A172 (cell line): ENCODE measurements around the gene RPL36. TPM values are rescaled to one million over a fixed set of nuclear protein-coding genes. Genes with fewer than 3 reads are reported as not detected.
"Not testable (repeated sequence)": the region's sequence is repeated elsewhere in the genome, so short reads cannot be mapped to it uniquely, and the experiment has no call there.

Experiments used
- DNase-seq: peaks from one replicate; pipeline ENCODE4 v3.0.0-alpha.2; 2015; ENCODE audit warnings: low spot score
- total RNA-seq: library from RNA; depleted of rRNA; stranded (reverse); fragments of >200 nt; shearing (Covaris generic); gene quantifications from 2 replicates; pipeline ENCODE4 v1.2.3, GENCODE V29; 2014

RPL36 gene
- total RNA-seq, 1 experiment from 2014 or later, result 782 TPM

DNA sequence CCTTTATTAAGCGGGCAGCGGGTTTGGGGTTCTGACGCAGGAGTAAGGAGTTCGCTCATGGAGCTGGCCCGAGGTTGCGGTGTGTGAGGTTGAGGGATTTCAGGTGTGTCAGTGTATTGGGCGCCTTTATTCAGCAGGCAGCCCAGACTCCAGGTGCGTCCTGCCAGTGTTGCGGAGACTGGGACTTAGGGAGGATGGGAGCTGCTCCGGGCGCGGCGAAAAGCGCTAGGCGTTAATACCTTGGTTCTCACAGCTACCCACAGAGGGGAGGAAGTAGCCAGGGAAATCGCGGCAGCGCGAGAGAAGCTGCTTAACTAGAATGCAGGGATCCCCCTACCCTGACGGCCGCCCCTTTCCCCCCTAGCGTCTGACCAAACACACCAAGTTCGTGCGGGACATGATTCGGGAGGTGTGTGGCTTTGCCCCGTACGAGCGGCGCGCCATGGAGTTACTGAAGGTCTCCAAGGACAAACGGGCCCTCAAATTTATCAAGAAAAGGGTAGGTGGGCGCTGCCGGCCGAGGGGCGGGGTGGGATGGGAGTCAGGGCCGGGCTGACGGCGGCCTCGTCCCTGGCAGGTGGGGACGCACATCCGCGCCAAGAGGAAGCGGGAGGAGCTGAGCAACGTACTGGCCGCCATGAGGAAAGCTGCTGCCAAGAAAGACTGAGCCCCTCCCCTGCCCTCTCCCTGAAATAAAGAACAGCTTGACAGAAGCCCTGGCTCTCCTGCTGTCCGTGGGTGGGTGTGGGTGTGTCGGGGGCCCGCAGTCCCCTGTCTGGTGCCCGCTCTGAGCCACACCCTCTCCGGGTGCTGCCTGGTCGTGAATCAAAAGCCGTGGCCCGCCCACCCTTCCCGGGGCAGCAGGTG lies 1.1 kb downstream of the RPL36 start:
- DNase-seq, result peak; percentile 63

DNA sequence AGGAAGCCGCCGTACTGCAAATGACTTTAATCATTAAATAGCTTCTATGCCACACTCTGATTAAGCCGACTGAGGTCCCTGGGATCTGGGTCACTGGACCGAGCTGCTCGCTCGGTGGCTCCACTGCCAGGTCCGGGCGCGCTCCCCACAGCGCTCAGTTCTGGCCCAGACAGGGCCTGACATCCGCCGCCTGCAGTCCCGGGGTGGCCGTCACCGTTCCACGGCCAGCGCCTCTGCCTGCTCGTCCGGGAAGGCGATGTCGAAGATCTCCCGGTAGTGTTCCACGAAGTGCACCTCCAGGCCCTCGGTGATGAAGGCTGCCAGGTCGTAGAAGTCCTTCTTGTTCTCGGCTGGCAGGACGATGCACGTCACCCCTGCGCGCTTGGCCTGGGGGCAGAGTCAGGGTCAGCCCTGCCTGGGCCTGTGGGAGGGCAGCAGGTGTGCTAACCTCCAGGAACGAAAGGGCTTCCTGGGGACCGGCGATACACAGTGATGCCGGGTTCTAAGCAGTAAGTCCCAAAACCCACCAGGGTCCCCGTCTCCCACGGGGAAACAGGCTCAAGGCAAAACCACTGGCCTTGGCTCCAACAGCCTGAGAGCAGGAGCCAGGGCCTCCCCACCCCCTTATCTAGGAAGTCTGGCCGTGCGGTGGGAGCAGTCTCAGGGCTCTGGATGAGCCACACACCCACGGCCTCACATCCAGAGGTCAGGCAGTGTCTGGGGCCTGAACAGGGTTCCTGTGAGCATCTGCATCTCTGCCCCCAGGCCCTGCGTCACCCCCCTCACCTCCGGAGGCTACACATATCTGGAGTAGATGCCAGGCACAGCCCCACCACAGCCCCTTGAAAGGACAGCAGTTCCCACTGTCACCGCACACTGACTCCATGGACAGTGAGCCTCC lies 2.0 kb downstream of the RPL36 start:
- DNase-seq, result no peak

DNA sequence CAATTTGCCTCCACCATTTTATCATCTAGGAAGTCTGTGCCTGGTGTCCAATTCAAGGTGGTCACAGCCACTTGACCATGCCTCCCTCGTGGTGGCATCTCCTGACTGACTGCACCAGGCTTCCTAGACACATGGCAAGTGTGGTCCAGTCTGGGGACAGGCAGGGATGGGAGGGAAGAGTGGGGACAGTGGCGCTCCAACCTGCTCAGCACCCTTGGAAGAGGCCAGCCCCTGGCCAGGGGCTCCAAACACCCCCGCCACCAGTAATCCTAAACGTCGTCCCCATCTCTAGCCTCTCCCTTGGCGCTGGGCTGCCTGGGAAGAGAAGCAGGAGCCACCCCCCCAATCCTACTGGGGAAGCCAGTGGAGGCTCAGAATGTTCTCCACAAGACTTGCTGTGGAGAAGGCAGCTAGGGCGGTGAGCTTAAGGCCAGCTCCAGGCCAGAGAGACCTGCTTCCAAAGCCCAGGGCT lies 2.7 kb downstream of the RPL36 start:
- no peak for DNase-seq

DNA sequence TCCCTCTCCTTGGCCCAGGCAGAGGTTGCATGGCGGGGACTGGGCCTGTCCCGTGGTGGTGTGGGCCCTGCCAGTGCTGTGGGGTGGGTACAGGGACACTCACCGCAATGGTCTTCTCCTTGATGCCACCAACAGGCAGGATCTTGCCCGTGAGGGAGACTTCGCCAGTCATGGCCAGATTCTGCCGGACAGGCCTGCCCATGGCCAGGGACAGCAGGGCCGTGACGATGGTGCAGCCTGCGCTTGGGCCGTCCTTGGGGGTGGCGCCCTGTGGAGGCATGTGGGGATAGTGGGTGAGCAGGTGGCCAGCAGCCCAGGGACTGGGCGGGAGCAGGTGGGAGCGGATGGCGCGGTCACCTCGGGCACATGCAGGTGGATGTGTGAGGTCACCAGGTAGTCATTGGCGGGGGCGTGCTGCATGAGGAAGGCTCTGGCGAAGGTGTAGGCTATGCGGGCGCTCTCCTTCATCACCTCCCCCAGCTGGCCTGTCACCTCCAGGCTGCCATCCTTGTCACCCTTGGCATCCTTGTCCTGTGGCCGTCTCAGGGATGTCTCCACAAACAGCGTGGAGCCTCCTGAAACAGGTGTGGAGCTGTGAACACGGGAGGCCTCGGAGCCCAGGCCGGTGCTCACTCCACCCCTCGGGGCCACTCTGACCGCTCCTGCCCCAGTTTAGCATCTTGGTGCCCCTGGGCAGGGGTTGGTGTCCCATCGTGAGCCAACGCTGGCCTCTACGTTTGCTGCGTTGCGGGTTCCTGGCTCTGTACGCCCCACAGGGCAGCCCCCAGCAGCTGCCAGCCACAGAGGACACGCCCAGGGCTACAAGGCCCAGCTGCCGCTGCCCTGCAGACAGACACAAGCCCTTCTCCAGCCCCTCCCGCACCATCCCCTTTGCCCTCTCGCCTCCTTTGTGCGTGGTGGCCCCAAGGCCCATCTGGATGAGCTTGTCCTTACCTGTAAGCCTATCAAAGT lies 3.4 kb downstream of the RPL36 start:
- DNase-seq, result no peak

DNA sequence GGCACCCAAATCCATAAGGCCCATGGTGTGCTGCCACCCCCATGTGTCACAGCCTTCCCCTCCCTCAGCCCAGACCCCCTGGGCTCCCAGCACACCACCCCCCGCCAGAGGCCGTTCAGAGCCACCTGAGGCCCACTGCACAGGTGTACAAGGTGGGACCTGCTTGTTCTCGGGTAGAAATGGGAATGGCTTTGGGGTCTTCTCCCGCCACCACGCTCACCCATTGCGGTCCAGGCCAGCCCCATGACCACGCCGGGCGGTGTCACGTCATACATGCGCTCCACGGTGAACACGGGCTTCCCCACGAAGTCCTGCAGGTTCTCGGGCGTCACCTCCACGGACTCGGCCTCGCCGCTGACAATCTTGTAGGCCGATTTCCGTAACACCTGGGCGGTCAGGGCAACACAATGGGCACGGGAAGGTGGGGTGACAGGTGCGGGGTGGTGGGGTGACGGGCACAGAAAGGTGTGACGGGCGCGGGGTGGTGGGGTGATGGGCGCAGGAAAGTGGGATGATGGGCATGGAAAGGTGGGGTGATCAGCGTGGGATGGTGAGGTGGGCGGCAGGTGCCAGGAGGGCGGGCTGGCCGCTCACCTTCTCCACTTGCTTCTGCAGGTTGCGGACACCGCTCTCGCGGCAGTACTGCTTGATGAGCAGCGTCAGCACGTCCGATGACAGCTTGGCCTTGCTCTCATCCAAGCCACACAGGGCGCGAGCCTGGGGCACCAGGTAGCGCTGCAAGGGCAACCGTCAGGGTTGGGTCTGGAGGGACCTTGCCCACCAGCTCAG lies 4.3 kb downstream of the RPL36 start:
- DNase-seq, result no peak

DNA sequence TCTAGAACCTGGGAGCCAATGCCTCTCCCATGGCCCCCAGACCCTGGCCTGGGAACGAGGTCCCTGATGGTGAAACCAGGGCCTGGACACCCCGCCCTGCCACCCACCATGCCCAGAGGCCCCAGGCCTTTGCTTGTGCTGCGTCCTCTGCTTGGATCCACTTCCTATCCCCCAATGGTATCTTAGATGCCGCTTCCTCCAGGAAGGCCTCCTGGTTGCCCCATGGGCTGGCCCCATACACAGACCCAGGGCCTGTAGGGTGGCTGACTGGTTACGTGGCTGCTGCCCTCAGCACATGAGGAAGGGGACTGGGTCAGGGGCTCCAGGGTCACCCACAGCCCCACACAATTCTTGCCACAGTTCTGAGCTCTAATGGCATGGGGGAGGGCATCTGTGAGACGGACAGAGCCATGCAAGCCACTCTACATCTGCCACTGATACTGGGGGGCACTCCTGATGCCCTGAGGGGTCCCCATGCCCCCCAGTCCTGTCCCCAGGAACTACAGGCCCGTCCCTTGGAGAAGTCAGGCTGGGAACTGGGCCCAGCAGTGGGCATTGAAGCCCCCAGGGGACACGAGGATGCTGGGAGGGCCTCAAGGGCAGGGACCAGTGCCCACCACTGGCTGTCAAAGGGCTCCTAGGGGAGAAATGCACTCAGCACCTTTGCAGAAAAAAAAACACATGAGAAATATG lies 5.0 kb downstream of the RPL36 start:
- no peak for DNase-seq

DNA sequence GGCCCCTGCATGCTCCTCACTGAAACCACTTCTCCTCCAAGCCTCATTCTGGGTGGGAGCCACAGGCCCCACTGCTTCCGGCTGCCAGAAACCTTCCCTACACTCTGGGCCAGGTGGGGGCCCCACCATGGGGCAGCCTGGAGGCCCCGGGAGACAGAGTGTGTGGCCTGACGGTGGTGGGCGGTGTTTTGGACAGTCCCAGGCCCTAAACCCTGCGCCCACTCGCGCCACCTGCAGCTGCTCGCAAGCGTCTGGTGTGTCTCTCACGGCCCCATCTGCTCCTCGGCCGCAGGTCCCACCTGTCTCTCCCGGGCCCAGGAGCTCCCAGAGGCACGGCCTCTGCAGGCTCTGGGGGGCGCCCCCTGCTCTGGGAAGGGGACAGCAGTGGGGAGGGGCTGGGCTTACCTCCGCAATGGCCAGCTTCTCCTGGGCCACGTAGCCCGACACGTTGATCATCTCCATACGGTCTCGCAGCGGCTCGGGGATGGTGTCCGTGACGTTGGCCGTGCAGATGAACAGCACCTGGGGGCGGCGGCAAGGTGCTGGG lies 5.6 kb downstream of the RPL36 start:
- no peak for DNase-seq

DNA sequence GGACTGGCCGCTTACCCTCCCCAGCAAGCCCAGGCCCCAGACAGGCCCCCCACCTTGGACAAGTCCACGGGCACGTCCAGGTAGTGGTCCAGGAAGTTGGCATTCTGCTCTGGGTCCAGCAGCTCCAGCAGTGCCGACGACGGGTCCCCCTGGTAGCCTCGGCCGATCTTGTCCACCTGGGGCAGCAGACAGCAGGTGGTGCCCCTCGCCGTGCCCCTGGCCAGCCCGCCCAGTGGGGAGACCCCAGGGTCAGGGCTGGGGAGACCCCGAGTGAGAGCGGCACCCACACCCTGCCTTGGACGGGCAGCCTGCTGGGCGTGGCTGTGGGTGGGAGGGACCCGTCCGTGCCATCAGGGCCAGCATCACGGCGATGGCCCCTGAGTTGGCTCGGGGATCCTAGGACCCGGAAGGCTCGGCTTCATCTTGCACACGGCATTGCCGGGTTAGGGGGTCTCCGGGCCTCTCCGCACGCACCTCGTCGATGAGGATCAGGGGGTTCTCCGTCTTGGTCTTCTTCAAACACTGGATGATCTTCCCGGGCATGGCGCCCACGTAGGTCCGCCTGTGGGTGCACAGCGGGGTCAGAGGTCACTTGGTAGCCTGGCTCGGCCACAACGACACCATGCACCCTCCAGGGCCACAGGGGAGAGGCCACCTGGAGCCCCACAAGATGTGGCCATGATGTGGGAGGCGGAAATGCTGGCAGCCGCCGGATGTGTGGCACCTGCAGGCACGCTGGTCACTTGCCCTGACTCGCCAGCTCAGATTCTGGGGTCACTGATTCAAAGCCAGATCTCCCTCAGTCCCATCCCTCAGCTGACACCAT lies 6.3 kb downstream of the RPL36 start:
- no peak for DNase-seq

DNA sequence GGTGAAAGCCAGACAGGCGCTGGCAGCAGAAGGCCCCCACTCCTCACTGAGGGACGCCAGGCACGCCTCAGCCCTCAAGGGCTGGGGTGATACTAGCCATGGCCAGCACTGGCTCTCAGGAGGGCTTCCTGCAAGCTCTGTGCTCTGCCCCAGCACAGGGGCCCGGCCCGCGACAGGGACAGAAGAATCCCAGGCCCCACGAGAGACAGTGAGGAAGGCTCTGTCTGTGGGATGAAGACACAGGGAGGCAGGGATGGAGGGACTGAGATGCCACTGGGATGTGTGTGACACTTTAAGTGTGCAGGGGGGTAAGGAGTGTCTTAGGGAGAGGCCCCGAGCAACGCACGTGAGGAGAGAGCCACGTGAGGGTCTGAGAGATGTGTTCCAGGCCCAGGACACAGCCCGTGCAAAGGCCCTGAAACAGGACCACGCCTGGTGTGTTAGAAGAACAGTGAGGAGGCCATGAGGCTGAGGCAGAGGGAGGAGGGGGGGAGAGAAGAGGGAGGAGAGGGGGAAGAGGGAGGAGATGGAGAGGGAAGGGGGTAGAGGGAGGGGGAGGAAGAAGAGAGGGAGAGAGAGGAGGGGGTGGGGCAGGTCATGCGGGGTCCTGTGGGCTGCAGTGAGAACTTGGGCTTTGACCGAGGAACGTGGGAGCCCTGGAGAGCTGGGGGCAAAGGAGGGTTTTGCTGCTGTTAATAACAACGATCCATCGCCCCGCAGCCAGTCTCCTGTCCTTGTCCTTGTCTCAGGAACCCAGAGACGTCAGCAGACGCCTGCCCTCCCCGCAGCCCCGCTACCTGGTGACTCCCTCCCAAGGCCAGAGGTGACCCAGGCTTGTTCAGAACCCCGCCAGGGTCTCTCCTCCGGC lies 7.2 kb downstream of the RPL36 start:
- no peak for DNase-seq

DNA sequence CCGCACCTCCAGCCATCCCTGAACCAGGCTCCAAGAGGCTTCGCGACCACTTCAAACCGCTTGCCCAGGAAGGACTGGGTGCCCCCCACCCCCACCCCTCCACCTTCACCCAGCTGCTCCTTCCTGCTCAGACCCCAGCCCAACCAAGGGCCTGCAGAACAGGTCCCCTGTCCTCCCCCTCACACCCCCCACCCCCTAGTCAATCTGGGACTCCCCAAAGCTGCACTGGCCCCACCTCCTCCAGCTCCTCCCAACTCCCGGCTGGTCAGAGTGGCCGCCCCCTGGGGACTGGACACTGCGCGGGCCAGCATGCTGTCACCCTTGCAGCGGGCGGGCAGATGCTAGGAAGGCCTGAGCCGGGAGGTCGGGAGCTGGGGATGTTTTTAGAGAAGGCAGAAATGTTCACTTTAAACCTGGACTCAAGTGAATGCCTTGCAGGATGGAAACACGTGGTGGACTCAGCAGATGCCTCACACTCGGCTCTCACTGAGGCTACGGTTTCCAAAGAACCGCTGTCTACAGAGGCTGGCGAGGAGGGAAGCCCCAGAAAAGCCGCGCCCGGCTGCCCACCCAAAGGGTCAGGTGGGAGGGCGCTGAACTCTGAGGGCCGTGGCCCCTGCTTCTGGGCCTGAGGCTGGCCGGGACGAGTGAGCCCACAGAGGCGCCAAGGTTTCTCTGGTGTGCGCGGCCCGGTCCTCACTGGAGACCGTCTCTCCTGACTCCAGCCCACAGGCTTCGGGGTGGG lies 8.0 kb downstream of the RPL36 start:
- DNase-seq, result no peak

DNA sequence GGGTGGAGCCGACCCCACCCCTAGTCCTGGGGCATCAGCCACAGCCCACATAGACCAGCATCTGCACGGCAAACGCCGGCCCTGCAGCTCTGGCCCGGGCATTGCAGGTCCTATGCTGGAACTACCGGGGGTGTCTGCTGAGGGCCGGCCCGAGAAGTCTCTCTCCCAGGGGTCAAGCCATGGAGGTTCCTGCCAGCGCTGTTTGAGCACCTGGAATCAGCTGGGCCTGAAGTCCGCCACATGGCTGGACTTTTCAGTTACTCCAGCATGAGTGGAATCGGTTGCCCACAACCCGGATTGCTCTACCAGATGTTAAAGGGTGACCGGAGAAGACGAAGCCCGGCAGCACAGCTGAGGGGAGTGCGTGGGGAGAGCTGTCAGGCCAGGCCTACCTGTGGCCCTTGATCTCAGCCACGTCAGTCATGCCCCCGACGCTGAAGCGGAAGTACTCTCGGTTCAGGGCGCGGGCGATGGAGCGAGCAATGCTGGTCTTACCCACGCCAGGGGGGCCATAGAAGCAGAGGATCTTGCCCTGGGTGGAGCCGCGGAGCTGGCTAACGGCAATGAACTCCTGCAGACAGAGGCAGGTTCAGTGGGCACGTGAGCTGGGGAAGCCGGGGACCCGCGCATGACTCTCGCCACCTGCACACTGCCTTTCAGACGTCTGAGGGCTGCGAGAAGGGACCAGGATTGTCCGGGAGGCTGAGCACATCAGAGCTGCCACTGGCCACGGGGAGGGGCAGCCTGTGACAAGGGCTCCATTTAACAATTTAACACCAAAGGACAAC lies 8.7 kb downstream of the RPL36 start:
- DNase-seq, result no peak

DNA sequence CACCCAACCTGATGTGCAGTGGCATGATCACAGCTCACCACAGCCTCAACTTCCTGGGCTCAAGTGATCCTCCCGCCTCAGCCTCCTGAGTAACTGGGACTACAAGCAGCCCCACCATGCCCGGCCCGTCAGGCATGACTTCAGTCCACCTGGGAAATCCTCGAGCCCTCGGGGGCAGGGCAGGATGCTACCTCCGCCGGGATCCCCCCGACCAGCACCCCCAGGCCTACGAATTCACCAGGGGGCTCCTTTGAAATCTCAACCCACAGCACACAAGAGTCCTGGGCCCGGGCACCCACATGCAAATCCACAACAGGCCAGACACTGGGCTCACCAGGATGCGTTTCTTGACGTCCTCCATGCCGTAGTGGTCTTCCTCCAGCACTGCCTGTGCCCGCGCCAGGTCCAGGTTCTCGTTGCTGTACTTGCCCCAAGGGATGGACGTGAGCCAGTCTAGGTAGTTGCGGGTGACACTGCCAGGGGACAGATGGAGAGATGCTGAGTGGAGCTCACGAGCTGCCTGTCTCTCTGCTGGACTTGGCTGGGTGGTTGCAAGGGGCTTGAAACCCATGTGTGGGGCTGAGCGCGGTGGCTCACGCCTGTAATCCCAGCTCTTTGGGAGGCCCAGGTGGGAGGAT lies 10.5 kb downstream of the RPL36 start:
- no peak for DNase-seq

DNA sequence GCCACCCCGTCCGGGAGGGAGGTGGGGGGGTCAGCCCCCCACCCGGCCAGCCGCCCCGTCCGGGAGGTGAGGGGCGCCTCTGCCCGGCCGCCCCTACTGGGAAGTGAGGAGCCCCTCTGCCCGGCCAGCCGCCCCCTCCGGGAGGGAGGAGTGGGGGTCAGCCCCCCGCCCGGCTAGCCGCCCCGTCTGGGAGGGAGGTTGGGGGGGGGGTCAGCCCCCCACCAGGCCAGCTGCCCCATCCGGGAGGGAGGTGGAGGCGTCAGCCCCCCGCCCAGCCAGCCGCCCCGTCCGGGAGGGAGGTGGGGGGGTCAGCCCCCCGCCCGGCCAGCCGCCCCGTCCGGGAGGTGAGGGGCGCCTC lies 11.9 kb downstream of the RPL36 start:
- DNase-seq, result not testable (repeated sequence)

DNA sequence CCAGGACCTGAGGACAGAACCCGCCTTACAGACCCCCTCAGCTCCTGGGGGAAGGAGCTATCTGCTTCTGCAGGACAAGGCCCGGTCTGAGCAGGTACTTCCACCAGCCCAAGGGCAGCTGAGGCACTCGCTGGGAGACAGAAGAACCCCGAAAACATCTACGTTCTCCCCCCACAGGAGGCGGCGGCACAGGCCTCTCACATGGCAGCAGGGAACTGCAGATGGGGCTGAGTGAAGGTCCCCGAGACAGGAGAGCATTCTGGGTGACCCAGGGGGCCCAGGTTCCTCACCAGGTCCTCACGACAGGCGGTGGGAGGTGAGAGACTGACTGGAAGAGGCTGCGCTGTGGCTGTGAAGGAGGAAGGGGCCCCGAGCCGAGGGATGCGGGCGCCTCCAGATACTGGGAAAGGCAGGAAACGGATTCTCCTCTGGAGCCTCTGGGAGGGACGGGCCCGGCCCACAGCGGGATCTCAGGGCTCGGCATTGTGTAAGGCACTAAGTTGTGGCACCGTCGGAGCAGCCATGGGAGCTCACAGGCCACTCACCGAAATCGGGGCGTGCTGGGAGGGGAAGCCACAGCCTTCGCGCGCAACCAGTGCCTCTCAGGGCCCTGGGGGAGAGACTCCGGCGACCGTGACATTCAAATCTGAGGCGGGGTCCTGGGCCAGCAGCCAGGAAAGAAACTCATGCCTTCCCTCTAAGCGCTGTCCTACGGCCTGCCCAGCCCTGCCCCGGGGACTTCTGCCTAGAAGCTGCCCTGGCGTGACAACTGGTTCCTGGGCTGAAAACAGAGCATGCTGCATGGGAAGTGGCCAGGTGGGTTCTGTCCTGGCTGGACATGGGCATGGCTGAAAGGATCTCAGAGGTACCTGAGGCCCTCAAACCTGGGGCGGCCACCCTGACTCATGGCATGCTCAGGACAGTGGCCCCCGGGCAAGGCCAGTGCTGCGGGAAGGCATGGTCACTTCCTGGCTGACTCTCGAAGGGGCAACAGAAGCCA lies 14.0 kb downstream of the RPL36 start:
- DNase-seq, result no peak

DNA sequence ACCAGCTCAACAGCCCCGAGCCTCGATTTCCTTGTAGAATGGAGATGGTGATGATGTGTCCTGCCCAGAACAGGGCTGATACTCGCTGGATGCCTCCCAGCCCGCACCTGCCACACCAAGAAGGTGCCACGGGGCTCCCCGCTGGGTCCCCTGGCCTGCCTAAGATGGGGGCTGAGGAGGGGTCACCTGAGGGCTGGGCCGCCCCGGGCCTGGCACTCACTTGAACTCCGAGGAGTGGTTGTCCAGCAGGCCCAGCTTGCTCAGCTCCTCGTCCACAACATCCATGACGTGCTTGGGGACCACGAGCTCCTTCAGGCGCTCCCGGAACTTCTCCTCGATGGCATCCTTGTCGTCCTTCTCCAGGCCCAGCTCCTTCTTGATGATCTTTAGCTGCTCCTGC lies 15.5 kb downstream of the RPL36 start:
- DNase-seq, result no peak
